T-helper 1 cell treated with Interleukin-12 subunit alpha and Interleukin-12 subunit beta and Interleukin-4 antibody, amounts not matched to agents 30 ng/mL and 1 ng/mL, for 36 hours (primary cell): Measurements from ENCODE around the gene KRTAP5-3. TPM values are rescaled to one million over a fixed set of nuclear protein-coding genes. Genes with fewer than 3 reads are reported as not detected.
"Not testable (repeated sequence)": the region's sequence is repeated elsewhere in the genome, so short reads cannot be mapped to it uniquely, and the experiment has no call there.

Source experiments
- intact Hi-C: fragments of 100-400 bp; cut with micrococcal nuclease; formaldehyde crosslinking; loops from one replicate; pipeline ENCODE4 v1.15.1; 2024
- total RNA-seq: library from RNA; stranded (reverse); gene quantifications from 2 replicates; pipeline ENCODE4 v1.2.3, GENCODE V29; 2022

The KRTAP5-3 gene
- total RNA-seq, 1 donor from 2014 or later, result not detected

GRCh38 chr11:1582909-1583308, 25.4 kb downstream of the KRTAP5-3 start:
- intact Hi-C loops, result not testable (repeated sequence)

- intact Hi-C loops, result no loop called here
Measured at GRCh38 chr11:1581976-1582375, 26.3 kb downstream of the KRTAP5-3 start.

GRCh38 chr11:1576825-1577224, 31.4 kb downstream of the KRTAP5-3 start:
- intact Hi-C loops, result loop anchor here (10.0 kb wide), 1 partner anchor 462 kb away; no protein-coding TSS in a partner anchor

- intact Hi-C loops, result loop anchor here (10.0 kb wide), 1 partner anchor 461 kb away; no protein-coding TSS in a partner anchor
Measured at GRCh38 chr11:1575756-1576155, 32.5 kb downstream of the KRTAP5-3 start.

- intact Hi-C loops, result loop anchor here (1.0 to 10.0 kb wide), 7 partner anchors 14 to 648 kb away; partner anchors contain the start of genes AP2A2 and TOLLIP
Measured at GRCh38 chr11:1574933-1575242, 33.4 kb downstream of the KRTAP5-3 start.

- intact Hi-C loops, result loop anchor here (1.0 to 10.0 kb wide), 7 partner anchors 15 to 647 kb away; partner anchors contain the start of genes AP2A2 and TOLLIP
Measured at GRCh38 chr11:1574238-1574932, 33.9 kb downstream of the KRTAP5-3 start.

- intact Hi-C loops, result loop anchor here (1.0 to 10.0 kb wide), 8 partner anchors 15 to 647 kb away; partner anchors contain the start of genes AP2A2, BRSK2 and TOLLIP
Measured at GRCh38 chr11:1573903-1574237, 34.4 kb downstream of the KRTAP5-3 start.

GRCh38 chr11:1573077-1573902, 35.0 kb downstream of the KRTAP5-3 start:
- intact Hi-C loops, result loop anchor here (2.0 to 10.0 kb wide), 4 partner anchors 184 to 646 kb away; partner anchors contain the start of genes AP2A2, BRSK2 and TOLLIP

GRCh38 chr11:1572197-1573076, 35.8 kb downstream of the KRTAP5-3 start, which contains the start of gene DUSP8:
Gene DUSP8, minus strand, starts transcription at chr11:1572271. Its CDS starts 6,445 bp downstream, at chr11:1565826.
- intact Hi-C loops, result loop anchor here (2.0 to 10.0 kb wide), 4 partner anchors 184 to 645 kb away; partner anchors contain the start of genes AP2A2, BRSK2 and TOLLIP

GRCh38 chr11:1571760-1572196, 36.5 kb downstream of the KRTAP5-3 start:
- intact Hi-C loops, result loop anchor here (2.0 to 10.0 kb wide), 4 partner anchors 183 to 644 kb away; partner anchors contain the start of genes AP2A2, BRSK2 and TOLLIP

- intact Hi-C loops, result loop anchor here (5.0 to 10.0 kb wide), 3 partner anchors 264 to 644 kb away; partner anchors contain the start of genes AP2A2 and TOLLIP
Measured at GRCh38 chr11:1570896-1571759, 37.1 kb downstream of the KRTAP5-3 start.

- intact Hi-C loops, result loop anchor here (5.0 to 10.0 kb wide), 3 partner anchors 263 to 643 kb away; partner anchors contain the start of genes AP2A2 and TOLLIP
Measured at GRCh38 chr11:1570531-1570895, 37.8 kb downstream of the KRTAP5-3 start.

- intact Hi-C loops, result loop anchor here (5.0 to 10.0 kb wide), 3 partner anchors 263 to 643 kb away; partner anchors contain the start of genes AP2A2 and TOLLIP
Measured at GRCh38 chr11:1570001-1570453, 38.2 kb downstream of the KRTAP5-3 start.

- intact Hi-C loops, result no loop called here
Measured at GRCh38 chr11:1569251-1569780, 38.9 kb downstream of the KRTAP5-3 start.

- intact Hi-C loops, result no loop called here
Measured at GRCh38 chr11:1568441-1568911, 39.8 kb downstream of the KRTAP5-3 start.

GRCh38 chr11:1567721-1568100, 40.6 kb downstream of the KRTAP5-3 start:
- intact Hi-C loops, result no loop called here

- intact Hi-C loops, result no loop called here
Measured at GRCh38 chr11:1567052-1567720, 41.1 kb downstream of the KRTAP5-3 start.

GRCh38 chr11:1566381-1567051, 41.7 kb downstream of the KRTAP5-3 start:
- intact Hi-C loops, result no loop called here
